ENCODE results near the gene HOMER1. TPM values are rescaled to one million over a fixed set of nuclear protein-coding genes. Genes with fewer than 3 reads are reported as not detected.

The HOMER1 gene
- total and polyA plus RNA-seq, 8 donors: 4.2 to 14.0 (median 10.6) TPM

- DNase-seq (no peak), ATAC-seq (no peak)
- Histone ChIP-seq H3K4me3 (no peak overlapping the region), H3K9me3 (no peaks in the 10 kb centered on the region), H3K4me1 (no peaks in the 10 kb centered on the region), H3K36me3 (no peaks in the 10 kb centered on the region), H3K27me3 (no peaks in the 10 kb centered on the region), H3K27ac (peak overlapping the region in 1 of 2 donors; percentile 9)
- intact Hi-C loops (cut with DNase I): no loop called here
- no peak for TF ChIP-seq CTCF (IDR thresholded peaks at IDR 0.05)
These were observed 33.0 kb upstream of the HOMER1 start for GRCh38 chr5:79546782-79547428.

GRCh38 chr5:79544131-79544530, 30.2 kb upstream of the HOMER1 start:
- Histone ChIP-seq H3K9me3 (no peaks in the 10 kb centered on the region), H3K27me3 (no peaks in the 10 kb centered on the region), H3K4me3 (no peak overlapping the region), H3K4me1 (no peaks in the 10 kb centered on the region), H3K36me3 (no peaks in the 10 kb centered on the region), H3K27ac (no peak overlapping the region)
- intact Hi-C loops (cut with DNase I): no loop called here
- TF ChIP-seq CTCF (IDR thresholded peaks at IDR 0.05): no peak
- no peak for ATAC-seq
- no peak for DNase-seq

- Histone ChIP-seq H3K9me3 (no peaks in the 10 kb centered on the region), H3K36me3 (no peaks in the 10 kb centered on the region), H3K27me3 (no peaks in the 10 kb centered on the region), H3K4me3 (no peak overlapping the region), H3K27ac (no peak overlapping the region), H3K4me1 (no peaks in the 10 kb centered on the region)
- no peak for DNase-seq
- intact Hi-C loops (cut with DNase I): no loop called here
- TF ChIP-seq CTCF (IDR thresholded peaks at IDR 0.05): no peak
- no peak for ATAC-seq
These were observed 27.0 kb upstream of the HOMER1 start for GRCh38 chr5:79540939-79541338.

GRCh38 chr5:79536193-79536906, 22.4 kb upstream of the HOMER1 start:
- H3K4me1 ChIP-seq: no peaks in the 10 kb centered on the region
- TF ChIP-seq CTCF (IDR thresholded peaks at IDR 0.05): no peak
- no peaks in the 10 kb centered on the region for H3K27me3 ChIP-seq
- H3K9me3 ChIP-seq: no peaks in the 10 kb centered on the region
- no peak overlapping the region for H3K27ac ChIP-seq
- no peak for DNase-seq
- intact Hi-C loops (cut with DNase I): no loop called here
- no peak overlapping the region for H3K4me3 ChIP-seq
- no peaks in the 10 kb centered on the region for H3K36me3 ChIP-seq
- no peak for ATAC-seq

- no peaks in the 10 kb centered on the region for H3K27me3 ChIP-seq
- no peak for TF ChIP-seq CTCF (IDR thresholded peaks at IDR 0.05)
- no peak for DNase-seq
- no peaks in the 10 kb centered on the region for H3K36me3 ChIP-seq
- H3K4me3 ChIP-seq: no peak overlapping the region
- no peak overlapping the region for H3K27ac ChIP-seq
- intact Hi-C loops (cut with DNase I): no loop called here
- H3K9me3 ChIP-seq: no peaks in the 10 kb centered on the region
- no peak for ATAC-seq
- no peaks in the 10 kb centered on the region for H3K4me1 ChIP-seq
These were observed 21.7 kb upstream of the HOMER1 start for GRCh38 chr5:79535477-79536192.
